G401 (cell line): ENCODE measurements around the gene LARP1. TPM values are rescaled to one million over a fixed set of nuclear protein-coding genes. Genes with fewer than 3 reads are reported as not detected.

Source experiments
- DNase-seq: peaks from one replicate; pipeline ENCODE4 v3.0.0-alpha.2; 2015; ENCODE audit warnings: low spot score
- in situ Hi-C: cut with HindIII; loops from 2 replicates; pipeline ENCODE4 v1.10.0; 2016; ENCODE audit warnings: low sequenced_read_pairs, mixed read lengths
- total RNA-seq: library from RNA; depleted of rRNA; stranded (reverse); fragments of >200 nt; shearing (Covaris generic); gene quantifications from 2 replicates; pipeline ENCODE4 v1.2.3, GENCODE V29; 2014; rRNA removed

Gene LARP1
- total RNA-seq, 1 experiment from 2014 or later = 25.3 TPM

DNA sequence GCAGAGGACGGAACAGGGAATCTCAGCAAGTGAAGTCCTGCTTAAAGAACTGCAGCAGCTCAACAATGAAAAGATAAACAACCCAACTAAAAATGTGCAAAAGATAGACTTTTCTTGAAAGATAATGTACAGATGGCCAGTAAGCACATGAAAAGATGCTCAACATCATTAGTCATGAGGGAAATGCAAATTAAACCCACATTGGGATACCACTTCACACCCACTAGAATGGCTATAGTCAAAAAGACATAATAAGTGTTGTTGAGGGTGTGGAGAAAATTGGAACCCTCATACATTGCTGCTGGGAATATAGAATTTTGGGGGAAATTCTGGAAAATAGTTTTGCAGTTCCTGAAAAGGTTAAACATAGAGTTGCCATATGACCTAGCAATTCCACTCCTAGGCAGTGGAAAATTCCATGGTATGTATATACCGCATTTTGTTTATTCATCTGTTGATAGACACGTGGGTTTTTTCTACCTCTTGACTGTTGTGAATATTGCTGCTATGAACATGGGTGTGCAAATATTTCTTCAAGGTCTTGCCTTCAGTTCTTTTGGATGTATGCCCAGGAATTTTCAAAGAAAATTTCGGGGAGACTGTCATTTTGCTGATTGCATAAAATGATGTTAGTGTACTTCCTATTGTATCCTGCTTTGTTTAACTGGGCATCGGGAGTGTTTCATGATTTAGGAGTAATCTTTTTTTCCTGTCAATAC, 110.4 kb downstream of the LARP1 start:
- DNase-seq = no peak
- in situ Hi-C loops = no loop called here

GRCh38 chr5:154866841-154867240, 111.7 kb downstream of the LARP1 start:
- in situ Hi-C loops = no loop called here
- no peak for DNase-seq

Other genes starting within 250 kb of the LARP1 start
- gene FAXDC2, start 95.2 kb downstream of the LARP1 start, total RNA-seq = 7.9 and 10.3 TPM in 2 replicates
- gene CNOT8, start 103.2 kb downstream of the LARP1 start, total RNA-seq = 63.0 and 69.6 TPM in 2 replicates
- 30.5 and 45.0 TPM in 2 replicates for gene GEMIN5, start 182.8 kb downstream of the LARP1 start, total RNA-seq
- 43.9 and 46.4 TPM in 2 replicates for gene MRPL22, start 185.7 kb downstream of the LARP1 start, total RNA-seq